Vagina (tissue), 2 donors: ENCODE data around the gene LAMB4. TPM values are rescaled to one million over a fixed set of nuclear protein-coding genes. Genes with fewer than 3 reads are reported as not detected.

Experiments used
- DNase-seq, 2 donors: peaks; one replicate each; pipeline ENCODE4 v3.0.0-alpha.2; 2017; ENCODE audit errors: extremely low spot score in 2 of 2
- H3K27ac ChIP-seq: fragments of 200-600 bp; sonication (generic); one replicate; pipeline ENCODE4 v1.5.1; 2019
- H3K27me3 ChIP-seq: fragments of 200-600 bp; sonication (generic); one replicate; pipeline ENCODE4 v1.5.1; 2019
- H3K36me3 ChIP-seq, 2 donors: fragments of 200-600 bp; sonication (generic); one replicate each; pipeline ENCODE4 v1.5.1; 2017 to 2019
- H3K4me1 ChIP-seq: fragments of 200-600 bp; sonication (generic); one replicate; pipeline ENCODE4 v1.5.1; 2019
- H3K4me3 ChIP-seq, 2 donors: fragments of 200-600 bp; sonication (generic); 1 replicate in 1 of 2; 2 replicates in 1 of 2; pipeline ENCODE4 v1.5.1; 2016 to 2019
- H3K9me3 ChIP-seq: fragments of 200-600 bp; sonication (generic); one replicate; pipeline ENCODE4 v1.5.1; 2019
- CTCF ChIP-seq, 3 experiments: fragments of 450-650 bp in 2 of 3; fragments of 200-600 bp in 1 of 3; sonication (generic) in 1 of 3; IDR thresholded peaks; one replicate each; pipeline ENCODE4 v1.5.1; 2017 to 2019; ENCODE audit warnings: antibody characterized with exemption in 3 of 3, mild to moderate bottlenecking in 2 of 3, moderate library complexity in 2 of 3
- POLR2A ChIP-seq, 2 donors: fragments of 450-650 bp; IDR thresholded peaks; one replicate each; pipeline ENCODE4 v1.6.1; 2017; ENCODE audit warnings: antibody characterized with exemption in 2 of 2, mild to moderate bottlenecking in 2 of 2, moderate library complexity in 2 of 2
- POLR2AphosphoS5 ChIP-seq, 2 donors: sonication (generic); formaldehyde crosslinking; IDR thresholded peaks; one replicate each; pipeline ENCODE4 v1.9.0; 2017; ENCODE audit warnings: antibody characterized with exemption in 2 of 2, mild to moderate bottlenecking in 2 of 2, low read depth in 1 of 2; ENCODE audit not compliant: insufficient read depth in 1 of 2
- intact Hi-C: fragments of 100-400 bp; cut with DNase I; formaldehyde crosslinking; loops from one replicate; pipeline ENCODE4 v1.15.1; 2023
- total RNA-seq: library from RNA; depleted of rRNA; stranded (reverse); fragments of >200 nt; gene quantifications from one replicate; pipeline ENCODE4 v1.2.3, GENCODE V29; 2016

Gene LAMB4
- total RNA-seq, 1 donor from 2014 or later, result 0.74 TPM

- no peaks in the 10 kb centered on the region for H3K27me3 ChIP-seq
- intact Hi-C loops, result no loop called here
- no peaks in the 10 kb centered on the region for H3K36me3 ChIP-seq
- no peak overlapping the region for H3K27ac ChIP-seq
- H3K4me1 ChIP-seq, result no peaks in the 10 kb centered on the region
- TF ChIP-seq POLR2A (IDR thresholded peaks at IDR 0.05) (no peak), CTCF (IDR thresholded peaks at IDR 0.05) (no peak), POLR2AphosphoS5 (IDR thresholded peaks at IDR 0.05; ENCODE audit: insufficient read depth in 1 of 2, low read depth in 1 of 2) (no peak)
- H3K4me3 ChIP-seq, result no peak overlapping the region
- DNase-seq, result no peak
- H3K9me3 ChIP-seq, result no peaks in the 10 kb centered on the region
Measured at GRCh38 chr7:108122181-108122580, 8.0 kb downstream of the LAMB4 start.

GRCh38 chr7:108120933-108121332 lies 9.2 kb downstream of the LAMB4 start:
- intact Hi-C loops, result no loop called here
- TF ChIP-seq CTCF (IDR thresholded peaks at IDR 0.05) (no peak), POLR2A (IDR thresholded peaks at IDR 0.05) (no peak), POLR2AphosphoS5 (IDR thresholded peaks at IDR 0.05; ENCODE audit: insufficient read depth in 1 of 2, low read depth in 1 of 2) (no peak)
- no peaks in the 10 kb centered on the region for H3K36me3 ChIP-seq
- H3K27me3 ChIP-seq, result no peaks in the 10 kb centered on the region
- no peak overlapping the region for H3K27ac ChIP-seq
- no peak for DNase-seq
- no peaks in the 10 kb centered on the region for H3K9me3 ChIP-seq
- no peaks in the 10 kb centered on the region for H3K4me1 ChIP-seq
- no peak overlapping the region for H3K4me3 ChIP-seq

GRCh38 chr7:108120196-108120595 lies 10.0 kb downstream of the LAMB4 start:
- Histone ChIP-seq H3K9me3 (no peaks in the 10 kb centered on the region), H3K27ac (no peak overlapping the region), H3K4me3 (no peak overlapping the region), H3K27me3 (no peaks in the 10 kb centered on the region), H3K4me1 (no peaks in the 10 kb centered on the region), H3K36me3 (no peaks in the 10 kb centered on the region)
- TF ChIP-seq CTCF (IDR thresholded peaks at IDR 0.05) (no peak), POLR2A (IDR thresholded peaks at IDR 0.05) (no peak), POLR2AphosphoS5 (IDR thresholded peaks at IDR 0.05; ENCODE audit: insufficient read depth in 1 of 2, low read depth in 1 of 2) (no peak)
- intact Hi-C loops, result no loop called here
- no peak for DNase-seq

GRCh38 chr7:108118959-108119358 lies 11.2 kb downstream of the LAMB4 start:
- Histone ChIP-seq H3K36me3 (no peaks in the 10 kb centered on the region), H3K27me3 (no peaks in the 10 kb centered on the region), H3K4me1 (no peaks in the 10 kb centered on the region), H3K9me3 (no peaks in the 10 kb centered on the region), H3K4me3 (no peak overlapping the region), H3K27ac (no peak overlapping the region)
- intact Hi-C loops, result no loop called here
- no peak for TF ChIP-seq CTCF (IDR thresholded peaks at IDR 0.05)
- TF ChIP-seq POLR2AphosphoS5 (IDR thresholded peaks at IDR 0.05; ENCODE audit: insufficient read depth in 1 of 2, low read depth in 1 of 2), result no peak
- TF ChIP-seq POLR2A (IDR thresholded peaks at IDR 0.05), result no peak
- no peak for DNase-seq

- intact Hi-C loops, result no loop called here
- Histone ChIP-seq H3K9me3 (no peaks in the 10 kb centered on the region), H3K4me3 (no peak overlapping the region), H3K27me3 (no peaks in the 10 kb centered on the region), H3K27ac (no peak overlapping the region), H3K36me3 (no peaks in the 10 kb centered on the region), H3K4me1 (no peaks in the 10 kb centered on the region)
- DNase-seq, result no peak
- TF ChIP-seq POLR2AphosphoS5 (IDR thresholded peaks at IDR 0.05; ENCODE audit: insufficient read depth in 1 of 2, low read depth in 1 of 2) (no peak), POLR2A (IDR thresholded peaks at IDR 0.05) (no peak), CTCF (IDR thresholded peaks at IDR 0.05) (no peak)
Measured at GRCh38 chr7:108114117-108114841, 15.9 kb downstream of the LAMB4 start.
